CD4-positive, alpha-beta T cell (primary cell): ENCODE data around the gene RNF220. TPM values are rescaled to one million over a fixed set of nuclear protein-coding genes. Genes with fewer than 3 reads are reported as not detected.

Source experiments
- ATAC-seq: fragments of 200-7000 bp; cut with Tn5 transposase; one replicate; pipeline ENCODE4 v1.10.0; 2022; ENCODE audit warnings: mild to moderate bottlenecking; ENCODE audit not compliant: poor library complexity
- CTCF ChIA-PET: fragments of 350-600 bp; sonication (Branson Sonifier 250); formaldehyde crosslinking; loops from one replicate; lab custom pipeline; 2021; ENCODE audit warnings: antibody characterized with exemption, inconsistent platforms; lab: Charles Lee
- POLR2A ChIA-PET: fragments of 350-600 bp; sonication (Branson Sonifier 250); formaldehyde crosslinking; loops from one replicate; lab custom pipeline; 2021; ENCODE audit warnings: antibody characterized with exemption, inconsistent platforms; lab: Charles Lee
- DNase-seq, 14 experiments: peaks; one replicate each; pipeline ENCODE4 v3.0.0-alpha.2; 2013 to 2020; ENCODE audit warnings: mixed read lengths in 2 of 14
- H3K27ac ChIP-seq, 2 donors: one replicate each; pipeline versions ENCODE4 v1.5.1 to v1.7.0; 2013; ENCODE audit warnings: low read length in 2 of 2, low read depth in 1 of 2, mild to moderate bottlenecking in 1 of 2
- H3K27me3 ChIP-seq, 2 experiments: 1 replicate in 1 of 2; 2 replicates in 1 of 2; pipeline versions ENCODE4 v1.6.1 to v1.7.0; 2013; ENCODE audit warnings: low read length in 2 of 2, control low read depth in 1 of 2, mild to moderate bottlenecking in 1 of 2, moderate library complexity in 1 of 2; ENCODE audit not compliant: insufficient read depth in 2 of 2, control insufficient read depth in 1 of 2
- H3K36me3 ChIP-seq: one replicate; pipeline ENCODE4 v1.6.1; 2013; ENCODE audit warnings: low read length, control low read depth; ENCODE audit not compliant: insufficient read depth
- H3K4me1 ChIP-seq: one replicate; pipeline ENCODE4 v1.6.1; 2013; ENCODE audit warnings: low read length, control low read depth; ENCODE audit not compliant: insufficient read depth
- H3K4me3 ChIP-seq: one replicate; pipeline ENCODE4 v1.5.1; 2013; ENCODE audit warnings: mild to moderate bottlenecking, low read length, moderate library complexity
- H3K9me3 ChIP-seq, 2 experiments: 1 replicate in 1 of 2; 2 replicates in 1 of 2; pipeline versions ENCODE4 v1.6.1 to v1.7.0; 2013; ENCODE audit warnings: low read length in 2 of 2, mild to moderate bottlenecking in 2 of 2, control low read depth in 1 of 2, moderate library complexity in 1 of 2; ENCODE audit not compliant: control insufficient read depth in 1 of 2, insufficient read depth in 1 of 2
- H3K27ac Mint-ChIP-seq: one replicate; pipeline ENCODE4 v1.8.0; 2020; ENCODE audit warnings: mixed read lengths
- H3K27me3 Mint-ChIP-seq: one replicate; pipeline ENCODE4 v1.8.0; 2021; ENCODE audit warnings: mixed read lengths
- H3K36me3 Mint-ChIP-seq: one replicate; pipeline ENCODE4 v1.8.0; 2021; ENCODE audit warnings: low read depth, mixed read lengths
- H3K4me1 Mint-ChIP-seq: one replicate; pipeline ENCODE4 v1.8.0; 2021; ENCODE audit warnings: low read depth, mixed read lengths
- H3K4me3 Mint-ChIP-seq: one replicate; pipeline ENCODE4 v1.8.0; 2020; ENCODE audit warnings: mild to moderate bottlenecking, mixed read lengths
- H3K9me3 Mint-ChIP-seq: one replicate; pipeline ENCODE4 v1.8.0; 2020; ENCODE audit warnings: mixed read lengths
- intact Hi-C, 2 experiments: fragments of 100-400 bp; cut with DNase I in 1 of 2; cut with micrococcal nuclease in 1 of 2; formaldehyde crosslinking; loops; one replicate each; pipeline versions ENCODE4 v1.15.1 to v1.9.0; 2023 to 2025; cut with DNase I, micrococcal nuclease
- total RNA-seq, 174 experiments: library from RNA in 2 of 174; stranded (reverse) in 2 of 174; gene quantifications; one replicate each; pipeline ENCODE4 v1.2.3 and lab custom pipeline; 2021 to 2026
- TF ChIP-seq, protein P1 (sequence below): fragments of 200-600 bp; IDR thresholded peaks from one replicate; pipeline ENCODE4 v1.8.0; 2022; ENCODE audit warnings: antibody characterized with exemption, mild to moderate bottlenecking

The RNF220 gene
- total RNA-seq, 2 experiments from 2014 or later = 76.0 to 77.9 TPM

DNA sequence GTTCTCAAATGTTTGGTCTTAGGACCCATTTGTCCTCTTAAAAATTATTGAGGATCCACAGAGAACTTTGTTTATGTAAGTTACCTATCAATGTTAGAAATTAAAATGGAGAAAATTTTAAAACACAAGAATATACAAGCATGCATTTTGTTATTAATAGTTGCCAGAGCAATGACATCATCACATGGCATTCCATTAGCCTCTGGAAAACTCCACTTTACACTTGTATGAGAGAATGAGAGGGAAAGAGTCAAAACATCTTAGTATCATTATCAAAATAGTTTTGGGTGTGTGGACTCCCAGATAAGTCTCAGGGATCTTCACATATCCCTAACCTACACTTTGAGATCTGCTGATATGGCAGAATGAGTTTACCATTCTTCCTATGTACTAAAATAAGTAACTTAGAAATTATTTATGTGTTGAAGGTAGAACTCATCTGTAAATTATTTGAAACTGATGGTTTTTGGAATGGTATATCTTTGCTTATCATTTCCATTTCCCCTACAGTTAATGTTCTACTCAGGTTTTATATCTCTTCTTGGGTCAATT is 48.8 kb downstream of the RNF220 start:
- Mint-ChIP-seq H3K9me3 (peaks cover 2% of the 10 kb centered on the region), H3K27me3 (peaks cover 49% of the 10 kb centered on the region), H3K4me1 (no peaks in the 10 kb centered on the region), H3K36me3 (no peaks in the 10 kb centered on the region), H3K27ac (no peak overlapping the region), H3K4me3 (no peak overlapping the region)
- DNase-seq (no peak), ATAC-seq (no peak)
- Histone ChIP-seq H3K27me3 (peaks cover 4 to 18% of the 10 kb centered on the region in 2 experiments), H3K9me3 (peaks cover 0 to 6% of the 10 kb centered on the region in 2 experiments), H3K4me1 (no peaks in the 10 kb centered on the region), H3K4me3 (no peak overlapping the region), H3K36me3 (no peaks in the 10 kb centered on the region), H3K27ac (no peak overlapping the region)
- intact Hi-C loops = no loop called here
- CTCF ChIA-PET = no interaction called here
- POLR2A ChIA-PET = no interaction called here
- TF ChIP-seq, protein P1, sequence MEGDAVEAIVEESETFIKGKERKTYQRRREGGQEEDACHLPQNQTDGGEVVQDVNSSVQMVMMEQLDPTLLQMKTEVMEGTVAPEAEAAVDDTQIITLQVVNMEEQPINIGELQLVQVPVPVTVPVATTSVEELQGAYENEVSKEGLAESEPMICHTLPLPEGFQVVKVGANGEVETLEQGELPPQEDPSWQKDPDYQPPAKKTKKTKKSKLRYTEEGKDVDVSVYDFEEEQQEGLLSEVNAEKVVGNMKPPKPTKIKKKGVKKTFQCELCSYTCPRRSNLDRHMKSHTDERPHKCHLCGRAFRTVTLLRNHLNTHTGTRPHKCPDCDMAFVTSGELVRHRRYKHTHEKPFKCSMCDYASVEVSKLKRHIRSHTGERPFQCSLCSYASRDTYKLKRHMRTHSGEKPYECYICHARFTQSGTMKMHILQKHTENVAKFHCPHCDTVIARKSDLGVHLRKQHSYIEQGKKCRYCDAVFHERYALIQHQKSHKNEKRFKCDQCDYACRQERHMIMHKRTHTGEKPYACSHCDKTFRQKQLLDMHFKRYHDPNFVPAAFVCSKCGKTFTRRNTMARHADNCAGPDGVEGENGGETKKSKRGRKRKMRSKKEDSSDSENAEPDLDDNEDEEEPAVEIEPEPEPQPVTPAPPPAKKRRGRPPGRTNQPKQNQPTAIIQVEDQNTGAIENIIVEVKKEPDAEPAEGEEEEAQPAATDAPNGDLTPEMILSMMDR = no peak

DNA sequence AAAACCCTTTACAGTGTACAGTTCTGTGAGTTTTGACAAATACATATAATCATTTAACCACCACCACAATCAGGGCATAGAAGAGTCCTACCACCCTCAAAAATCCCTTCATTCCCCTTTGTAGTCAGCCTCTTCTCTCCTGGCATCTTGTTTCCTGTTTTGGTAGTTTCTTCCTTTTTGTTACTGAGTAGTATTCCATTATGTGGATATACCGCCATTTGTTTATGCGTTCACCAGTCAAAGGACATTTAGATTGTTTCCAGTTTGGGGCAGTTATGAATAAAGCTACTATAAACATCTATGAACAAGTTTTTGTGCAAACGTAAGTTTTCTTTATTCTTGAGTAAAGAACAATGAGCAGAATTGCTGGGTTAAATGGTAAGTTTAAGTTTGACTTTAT is 49.6 kb downstream of the RNF220 start:
- H3K36me3 Mint-ChIP-seq = no peaks in the 10 kb centered on the region
- ATAC-seq = no peak
- CTCF ChIA-PET = no interaction called here
- H3K4me1 Mint-ChIP-seq = no peaks in the 10 kb centered on the region
- intact Hi-C loops = no loop called here
- no peak overlapping the region for H3K4me3 Mint-ChIP-seq
- TF ChIP-seq, protein P1 = no peak
- H3K27me3 Mint-ChIP-seq = peaks cover 53% of the 10 kb centered on the region
- Histone ChIP-seq H3K4me3 (no peak overlapping the region), H3K27me3 (peaks cover 4 to 24% of the 10 kb centered on the region in 2 experiments), H3K27ac (no peak overlapping the region), H3K36me3 (no peaks in the 10 kb centered on the region), H3K4me1 (no peaks in the 10 kb centered on the region), H3K9me3 (peaks cover 0 to 6% of the 10 kb centered on the region in 2 experiments)
- no peak for DNase-seq
- POLR2A ChIA-PET = no interaction called here
- peaks cover 2% of the 10 kb centered on the region for H3K9me3 Mint-ChIP-seq
- H3K27ac Mint-ChIP-seq = no peak overlapping the region

DNA sequence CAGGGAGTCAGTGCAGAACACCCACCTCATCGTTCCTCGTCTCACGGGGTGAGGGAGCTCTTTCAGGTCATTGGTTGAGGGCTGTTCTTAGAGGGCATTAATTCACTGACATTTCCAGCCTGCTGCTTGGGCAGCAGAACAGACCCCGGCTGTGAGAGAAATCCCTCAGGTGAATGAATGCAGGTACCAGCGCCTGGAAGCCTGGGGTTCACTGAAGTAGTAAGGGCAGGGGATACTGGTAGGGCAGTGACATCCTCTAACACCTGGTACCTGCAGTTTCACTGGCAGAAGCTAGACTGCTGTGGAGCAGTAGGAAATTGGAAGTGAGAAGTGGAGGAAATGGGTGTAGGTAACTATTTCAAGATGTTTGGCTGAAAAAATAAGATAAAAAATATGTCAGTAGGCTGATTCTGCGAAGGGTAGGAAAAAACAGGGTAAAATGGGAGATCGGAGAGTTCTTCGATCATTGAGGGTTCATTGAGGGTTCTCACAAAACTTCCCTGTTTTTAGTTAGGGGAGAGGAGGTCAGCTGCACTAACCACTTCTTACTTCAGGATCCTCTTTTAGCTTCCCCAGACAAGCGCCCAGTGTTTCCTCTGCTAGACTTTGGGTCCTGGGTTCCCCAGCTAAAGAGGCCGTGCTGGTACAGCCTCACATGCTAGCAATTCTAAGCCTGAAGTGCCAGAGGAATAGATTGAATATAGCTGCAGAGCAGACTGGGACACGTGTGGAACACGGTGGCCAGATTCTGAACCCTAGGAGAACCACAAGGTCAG is 55.2 kb downstream of the RNF220 start:
- no peaks in the 10 kb centered on the region for H3K36me3 Mint-ChIP-seq
- peaks cover 8 to 24% of the 10 kb centered on the region in 2 experiments for H3K27me3 ChIP-seq
- ATAC-seq (no peak), DNase-seq (peak in 1 of 14 experiments; percentile 14)
- POLR2A ChIA-PET = no interaction called here
- intact Hi-C loops = no loop called here
- no peak overlapping the region for H3K27ac Mint-ChIP-seq
- no peaks in the 10 kb centered on the region for H3K36me3 ChIP-seq
- no peaks in the 10 kb centered on the region for H3K9me3 ChIP-seq
- no peak overlapping the region for H3K4me3 ChIP-seq
- H3K27me3 Mint-ChIP-seq = peaks cover 50% of the 10 kb centered on the region
- no peaks in the 10 kb centered on the region for H3K4me1 Mint-ChIP-seq
- no peak overlapping the region for H3K4me3 Mint-ChIP-seq
- peaks cover 8% of the 10 kb centered on the region for H3K9me3 Mint-ChIP-seq
- no peak overlapping the region for H3K27ac ChIP-seq
- CTCF ChIA-PET = interaction anchor here (0.5 kb wide), 1 partner anchor 14 kb away, joined by 3 read pairs; no protein-coding TSS in a partner anchor
- H3K4me1 ChIP-seq = no peaks in the 10 kb centered on the region
- TF ChIP-seq, protein P1 = no peak
